Thymus (tissue), 11 donors: ENCODE results near the gene MAGI1. TPM values are rescaled to one million over a fixed set of nuclear protein-coding genes. Genes with fewer than 3 reads are reported as not detected.

Experiments
- DNase-seq, 9 donors: peaks; one replicate each; pipeline ENCODE4 v3.0.0-alpha.2; 2013; ENCODE audit warnings: low spot score in 9 of 9, low read depth in 6 of 9, missing footprints in 1 of 9
- H3K27ac ChIP-seq, 2 donors: one replicate each; pipeline ENCODE4 v1.5.1; 2013; ENCODE audit warnings: control low read depth in 1 of 2, low read depth in 1 of 2, low read length in 1 of 2, mild to moderate bottlenecking in 1 of 2, moderate library complexity in 1 of 2
- H3K27me3 ChIP-seq, 2 donors: one replicate each; pipeline ENCODE4 v1.5.1; 2013; ENCODE audit warnings: low read length in 1 of 2; ENCODE audit not compliant: control insufficient read depth in 2 of 2, insufficient read depth in 1 of 2
- H3K36me3 ChIP-seq, 2 donors: one replicate each; pipeline ENCODE4 v1.5.1; 2013; ENCODE audit warnings: low read length in 1 of 2, mild to moderate bottlenecking in 1 of 2, moderate library complexity in 1 of 2; ENCODE audit not compliant: control insufficient read depth in 2 of 2, insufficient read depth in 2 of 2
- H3K4me1 ChIP-seq, 2 donors: one replicate each; pipeline ENCODE4 v1.5.1; 2013; ENCODE audit warnings: low read length in 2 of 2; ENCODE audit not compliant: control insufficient read depth in 2 of 2, insufficient read depth in 2 of 2
- H3K4me3 ChIP-seq, 2 donors: one replicate each; pipeline ENCODE4 v1.5.1; 2013; ENCODE audit warnings: low read length in 2 of 2, control low read depth in 1 of 2, mild to moderate bottlenecking in 1 of 2
- H3K9me3 ChIP-seq, 2 donors: one replicate each; pipeline ENCODE4 v1.5.1; 2013; ENCODE audit warnings: low read length in 1 of 2, mild to moderate bottlenecking in 1 of 2; ENCODE audit not compliant: control insufficient read depth in 2 of 2, insufficient read depth in 1 of 2
- WGBS: extraction: QIAGEN DNeasy Blood & Tissue Kit; methylation state at CpG from one replicate; pipeline ENCODE4 v1.1.7; 2013; 5-methylcytosine and 5-hydroxymethylcytosine counted together
- polyA plus RNA-seq: library from polyadenylated mRNA; stranded (reverse); fragments of 200-250 nt; gene quantifications from one replicate; pipeline ENCODE4 v1.2.3, GENCODE V29; 2013
- total RNA-seq: library from RNA; stranded (reverse); fragments of 120-200 nt; gene quantifications from one replicate; pipeline ENCODE4 v1.2.4, GENCODE V29; 2013
- donor health status: healthy.

Gene MAGI1
- total and polyA plus RNA-seq, 2 donors, result 5.1 to 6.1 TPM

GRCh38 chr3:65742914-65743313 lies 295.8 kb downstream of the MAGI1 start:
- Histone ChIP-seq H3K27me3 (no peaks in the 10 kb centered on the region), H3K4me3 (no peak overlapping the region), H3K4me1 (no peaks in the 10 kb centered on the region), H3K27ac (no peak overlapping the region), H3K36me3 (no peaks in the 10 kb centered on the region), H3K9me3 (no peaks in the 10 kb centered on the region)
- DNase-seq, result no peak
- WGBS, result 86% methylated on average over 1 of the region's 1 CpG

- Histone ChIP-seq H3K4me1 (no peaks in the 10 kb centered on the region), H3K9me3 (no peaks in the 10 kb centered on the region), H3K27me3 (no peaks in the 10 kb centered on the region), H3K27ac (no peak overlapping the region), H3K4me3 (no peak overlapping the region), H3K36me3 (no peaks in the 10 kb centered on the region)
- 85% methylated on average over 4 of the region's 4 CpGs for WGBS
- DNase-seq, result no peak
Measured at GRCh38 chr3:65741540-65741939, 297.2 kb downstream of the MAGI1 start.

- WGBS, result 63% methylated on average over 3 of the region's 3 CpGs
- H3K27me3 ChIP-seq, result no peaks in the 10 kb centered on the region
- H3K27ac ChIP-seq, result no peak overlapping the region
- no peaks in the 10 kb centered on the region for H3K36me3 ChIP-seq
- no peaks in the 10 kb centered on the region for H3K9me3 ChIP-seq
- DNase-seq, result no peak
- no peak overlapping the region for H3K4me3 ChIP-seq
- no peaks in the 10 kb centered on the region for H3K4me1 ChIP-seq
Measured at GRCh38 chr3:65739901-65740541, 298.7 kb downstream of the MAGI1 start.

- Histone ChIP-seq H3K9me3 (no peaks in the 10 kb centered on the region), H3K4me1 (no peaks in the 10 kb centered on the region), H3K27ac (no peak overlapping the region), H3K4me3 (no peak overlapping the region), H3K27me3 (no peaks in the 10 kb centered on the region), H3K36me3 (no peaks in the 10 kb centered on the region)
- DNase-seq, result no peak
- 82% methylated on average over 1 of the region's 1 CpG for WGBS
Measured at GRCh38 chr3:65734792-65735191, 303.9 kb downstream of the MAGI1 start.

GRCh38 chr3:65734382-65734781 lies 304.3 kb downstream of the MAGI1 start:
- Histone ChIP-seq H3K4me1 (no peaks in the 10 kb centered on the region), H3K27me3 (no peaks in the 10 kb centered on the region), H3K4me3 (no peak overlapping the region), H3K9me3 (no peaks in the 10 kb centered on the region), H3K36me3 (no peaks in the 10 kb centered on the region), H3K27ac (no peak overlapping the region)
- 85% methylated on average over 3 of the region's 3 CpGs for WGBS
- no peak for DNase-seq

GRCh38 chr3:65733459-65733858 lies 305.3 kb downstream of the MAGI1 start:
- WGBS, result 59% methylated on average over 1 of the region's 1 CpG
- no peaks in the 10 kb centered on the region for H3K4me1 ChIP-seq
- no peaks in the 10 kb centered on the region for H3K9me3 ChIP-seq
- no peak overlapping the region for H3K4me3 ChIP-seq
- H3K36me3 ChIP-seq, result no peaks in the 10 kb centered on the region
- H3K27me3 ChIP-seq, result no peaks in the 10 kb centered on the region
- DNase-seq, result no peak
- H3K27ac ChIP-seq, result no peak overlapping the region

DNA sequence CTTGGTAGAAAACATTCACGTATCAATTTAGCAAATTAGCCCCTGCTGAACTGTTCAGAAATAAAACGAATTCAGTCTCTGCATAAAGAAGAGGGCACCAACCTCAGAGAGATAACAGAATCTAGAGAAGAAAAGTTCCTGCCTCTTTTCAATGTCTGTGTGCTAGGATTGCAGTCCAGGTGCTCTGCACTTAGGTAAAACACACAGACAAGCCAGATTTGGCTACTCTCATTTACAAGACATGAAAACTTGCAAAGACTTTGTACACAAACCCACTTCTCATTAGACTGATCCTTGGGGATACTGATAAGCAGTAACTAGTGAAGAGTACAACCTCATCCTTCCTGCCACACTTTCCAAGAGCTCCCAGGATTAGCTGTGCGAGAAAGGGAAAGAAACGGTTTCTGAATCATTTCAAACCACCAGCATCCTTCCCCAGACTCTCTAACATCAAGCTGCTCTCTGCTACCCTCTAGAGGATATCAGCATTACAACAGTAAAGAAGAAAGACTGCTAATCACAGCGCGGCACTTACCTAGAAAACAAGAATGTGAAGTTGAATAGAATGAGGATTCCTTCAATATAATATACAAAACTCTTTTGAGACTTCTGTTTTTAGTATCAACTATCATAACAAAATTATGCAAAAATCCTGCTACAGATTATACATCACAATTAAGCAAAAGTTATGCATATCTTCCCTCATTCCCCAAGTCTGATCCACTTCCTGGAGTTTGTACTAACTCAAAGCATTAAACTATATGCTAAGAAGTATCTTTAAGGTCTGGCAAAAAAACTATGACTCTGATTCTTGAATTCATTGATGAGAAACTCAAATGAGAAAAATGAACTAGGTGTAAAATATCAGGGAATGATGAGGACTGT lies 306.4 kb downstream of the MAGI1 start:
- H3K4me1 ChIP-seq, result no peaks in the 10 kb centered on the region
- no peak overlapping the region for H3K27ac ChIP-seq
- no peaks in the 10 kb centered on the region for H3K36me3 ChIP-seq
- 39% methylated on average over 6 of the region's 6 CpGs for WGBS
- no peak overlapping the region for H3K4me3 ChIP-seq
- H3K27me3 ChIP-seq, result no peaks in the 10 kb centered on the region
- peak; percentile 8 to 55 (median 12) for DNase-seq
- no peaks in the 10 kb centered on the region for H3K9me3 ChIP-seq

GRCh38 chr3:65730449-65730848 lies 308.3 kb downstream of the MAGI1 start:
- Histone ChIP-seq H3K36me3 (no peaks in the 10 kb centered on the region), H3K4me1 (no peaks in the 10 kb centered on the region), H3K27ac (no peak overlapping the region), H3K27me3 (no peaks in the 10 kb centered on the region), H3K9me3 (no peaks in the 10 kb centered on the region), H3K4me3 (no peak overlapping the region)
- DNase-seq, result no peak
- 94% methylated on average over 7 of the region's 7 CpGs for WGBS

- no peaks in the 10 kb centered on the region for H3K27me3 ChIP-seq
- no peak for DNase-seq
- no peaks in the 10 kb centered on the region for H3K36me3 ChIP-seq
- H3K4me3 ChIP-seq, result no peak overlapping the region
- H3K4me1 ChIP-seq, result no peaks in the 10 kb centered on the region
- no peak overlapping the region for H3K27ac ChIP-seq
- H3K9me3 ChIP-seq, result no peaks in the 10 kb centered on the region
Measured at GRCh38 chr3:65729973-65730372, 308.7 kb downstream of the MAGI1 start.
